Upper lobe of right lung (tissue), 1 donor: Measurements from ENCODE around the gene MACF1. TPM values are rescaled to one million over a fixed set of nuclear protein-coding genes. Genes with fewer than 3 reads are reported as not detected.
"Not testable (repeated sequence)": the region's sequence is repeated elsewhere in the genome, so short reads cannot be mapped to it uniquely, and the experiment has no call there.

Experiments
- ATAC-seq: fragments of 200-7000 bp; cut with Tn5 transposase; one replicate; pipeline ENCODE4 v1.9.1; 2020; ENCODE audit warnings: mild to moderate bottlenecking, moderate library complexity
- DNase-seq: peaks from one replicate; pipeline ENCODE4 v3.0.0-alpha.2; 2020
- H3K27ac ChIP-seq: fragments of 200-600 bp; one replicate; pipeline ENCODE4 v1.8.0; 2022
- H3K27me3 ChIP-seq: fragments of 200-600 bp; one replicate; pipeline ENCODE4 v1.8.0; 2022; ENCODE audit warnings: mild to moderate bottlenecking
- H3K36me3 ChIP-seq: fragments of 200-600 bp; one replicate; pipeline ENCODE4 v1.8.0; 2022
- H3K4me1 ChIP-seq: fragments of 200-600 bp; one replicate; pipeline ENCODE4 v1.8.0; 2022
- H3K4me3 ChIP-seq: fragments of 200-600 bp; one replicate; pipeline ENCODE4 v1.8.0; 2022; ENCODE audit warnings: mild to moderate bottlenecking
- H3K9me3 ChIP-seq: fragments of 200-600 bp; one replicate; pipeline ENCODE4 v1.8.0; 2022
- intact Hi-C: fragments of 100-400 bp; cut with DNase I; formaldehyde crosslinking; loops from one replicate; pipeline ENCODE4 v1.11.0; 2022
- total RNA-seq: library from RNA; stranded (reverse); fragmentation: NEBNext Ultra II Directional; extraction: Animal tissue kit (Norgen Biotek cat#: 25700); gene quantifications from one replicate; pipeline ENCODE4 v1.2.1, GENCODE V29; 2021
- TF ChIP-seq, protein P1 (sequence below): fragments of 200-600 bp; IDR thresholded peaks from one replicate; pipeline ENCODE4 v1.8.0; 2022; ENCODE audit warnings: antibody characterized with exemption
- donor health status: DM: no; HTN: yes; CAD: no; lungs with severe emphysema.

MACF1 gene
- total RNA-seq, 1 donor from 2014 or later: 814 TPM

DNA sequence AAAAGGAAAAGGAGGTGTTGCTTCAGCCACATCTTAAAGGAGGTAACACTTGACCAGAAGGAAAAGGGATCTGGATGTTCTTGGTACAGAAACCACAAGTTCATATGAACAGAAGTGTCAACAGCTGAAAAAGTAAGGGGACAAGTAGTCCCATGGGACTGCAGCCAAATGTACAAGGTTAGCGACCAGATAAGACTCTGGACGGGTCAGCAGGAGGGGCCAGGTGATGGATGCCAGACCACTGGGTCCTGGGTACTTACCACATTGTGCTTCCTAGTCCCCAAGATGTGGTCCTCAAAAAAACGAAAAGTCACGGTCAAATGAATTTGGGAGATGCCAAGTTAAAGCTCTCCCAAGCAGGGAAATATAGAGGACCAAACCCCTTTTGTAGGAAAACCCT is 270.3 kb downstream of the MACF1 start:
- DNase-seq (no peak), ATAC-seq (no peak)
- intact Hi-C loops: no loop called here
- H3K36me3 ChIP-seq: peaks cover 89% of the 10 kb centered on the region
- no peak overlapping the region for H3K27ac ChIP-seq
- H3K4me1 ChIP-seq: no peaks in the 10 kb centered on the region
- no peaks in the 10 kb centered on the region for H3K27me3 ChIP-seq
- H3K9me3 ChIP-seq: no peaks in the 10 kb centered on the region
- TF ChIP-seq, protein P1, sequence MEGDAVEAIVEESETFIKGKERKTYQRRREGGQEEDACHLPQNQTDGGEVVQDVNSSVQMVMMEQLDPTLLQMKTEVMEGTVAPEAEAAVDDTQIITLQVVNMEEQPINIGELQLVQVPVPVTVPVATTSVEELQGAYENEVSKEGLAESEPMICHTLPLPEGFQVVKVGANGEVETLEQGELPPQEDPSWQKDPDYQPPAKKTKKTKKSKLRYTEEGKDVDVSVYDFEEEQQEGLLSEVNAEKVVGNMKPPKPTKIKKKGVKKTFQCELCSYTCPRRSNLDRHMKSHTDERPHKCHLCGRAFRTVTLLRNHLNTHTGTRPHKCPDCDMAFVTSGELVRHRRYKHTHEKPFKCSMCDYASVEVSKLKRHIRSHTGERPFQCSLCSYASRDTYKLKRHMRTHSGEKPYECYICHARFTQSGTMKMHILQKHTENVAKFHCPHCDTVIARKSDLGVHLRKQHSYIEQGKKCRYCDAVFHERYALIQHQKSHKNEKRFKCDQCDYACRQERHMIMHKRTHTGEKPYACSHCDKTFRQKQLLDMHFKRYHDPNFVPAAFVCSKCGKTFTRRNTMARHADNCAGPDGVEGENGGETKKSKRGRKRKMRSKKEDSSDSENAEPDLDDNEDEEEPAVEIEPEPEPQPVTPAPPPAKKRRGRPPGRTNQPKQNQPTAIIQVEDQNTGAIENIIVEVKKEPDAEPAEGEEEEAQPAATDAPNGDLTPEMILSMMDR: no peak
- no peak overlapping the region for H3K4me3 ChIP-seq

DNA sequence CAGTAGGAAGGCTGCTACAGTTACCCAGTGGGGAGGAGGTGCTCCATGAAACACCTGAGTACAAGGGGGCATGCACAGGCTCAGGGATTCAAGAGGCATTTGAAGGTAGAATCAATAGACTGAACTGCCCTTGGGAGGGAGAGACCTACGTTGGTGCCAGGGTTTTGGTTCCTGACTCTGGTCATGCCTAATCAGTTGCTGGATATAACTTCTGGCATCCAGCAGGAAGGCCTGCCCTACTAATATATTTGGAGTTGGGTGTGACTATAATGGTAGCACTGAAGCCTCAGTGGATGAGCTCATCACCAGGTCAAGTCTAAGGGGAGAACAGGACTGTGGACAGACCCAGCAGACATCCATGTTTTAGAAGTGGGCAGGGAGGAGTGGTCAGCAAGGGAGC is 271.1 kb downstream of the MACF1 start:
- intact Hi-C loops, H3K4me3 ChIP-seq, H3K27me3 ChIP-seq, H3K4me1 ChIP-seq, H3K27ac ChIP-seq, H3K9me3 ChIP-seq, DNase-seq: not testable (repeated sequence)
- peaks cover 89% of the 10 kb centered on the region for H3K36me3 ChIP-seq
- peak; percentile 10 for ATAC-seq

DNA sequence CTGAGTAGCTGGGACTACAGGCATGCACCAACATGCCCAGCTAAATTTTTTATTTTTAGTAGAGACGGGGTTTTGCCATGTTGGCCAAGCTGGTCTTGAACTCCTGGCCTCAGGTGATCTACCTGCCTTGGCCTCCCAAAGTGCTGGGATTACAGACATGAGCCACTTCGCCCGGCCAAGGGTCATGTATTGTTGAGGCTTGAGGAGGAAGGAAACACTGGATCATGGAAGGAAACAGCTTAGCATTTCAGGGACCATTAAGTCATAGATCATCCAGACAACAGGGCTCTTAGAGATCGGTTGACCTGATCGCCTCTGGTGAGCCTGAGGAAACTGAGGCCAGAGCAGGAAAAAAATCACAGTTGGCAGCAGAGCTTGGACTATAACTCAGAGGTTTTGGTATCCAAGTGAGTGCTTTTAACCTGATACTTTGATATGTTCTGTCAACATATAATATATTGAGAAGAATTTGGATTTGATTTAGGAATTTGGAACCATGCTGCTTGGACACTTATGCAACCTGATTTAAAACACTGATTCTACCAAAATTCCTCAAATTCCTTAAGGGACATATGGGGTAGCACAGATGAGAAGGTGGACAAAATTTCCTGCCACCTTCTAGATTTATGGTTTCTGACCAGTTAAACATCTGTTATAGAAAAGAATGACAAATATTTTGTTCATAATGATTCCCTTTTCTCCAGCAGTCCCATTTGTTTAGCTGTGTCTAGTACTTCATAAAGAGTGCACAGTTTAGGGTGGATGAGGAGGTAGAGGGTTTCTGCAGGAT is 273.8 kb downstream of the MACF1 start:
- no peaks in the 10 kb centered on the region for H3K4me1 ChIP-seq
- H3K27ac ChIP-seq: no peak overlapping the region
- no peaks in the 10 kb centered on the region for H3K27me3 ChIP-seq
- DNase-seq: no peak
- no peak overlapping the region for H3K4me3 ChIP-seq
- H3K9me3 ChIP-seq: no peaks in the 10 kb centered on the region
- TF ChIP-seq, protein P1: no peak
- peaks cover 85% of the 10 kb centered on the region for H3K36me3 ChIP-seq
- intact Hi-C loops: no loop called here
- no peak for ATAC-seq

DNA sequence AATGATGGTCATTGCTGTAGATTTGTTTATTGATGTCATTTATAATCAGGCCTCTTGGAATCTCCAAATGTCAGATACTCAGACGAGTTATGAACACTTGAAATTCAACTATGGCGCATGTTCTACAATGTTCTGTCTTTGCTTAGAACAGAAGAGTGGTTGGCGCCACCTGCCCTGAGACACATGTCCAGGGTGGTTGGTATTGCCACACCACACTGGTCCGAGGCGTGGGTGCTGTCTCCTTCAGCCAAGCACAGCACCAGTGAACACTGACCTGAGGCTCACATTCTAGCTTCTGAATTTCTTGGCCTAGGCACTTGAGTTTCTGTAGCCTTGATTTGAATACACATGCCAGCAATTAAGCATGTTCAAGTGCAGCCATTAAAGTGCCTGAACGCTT is 276.8 kb downstream of the MACF1 start:
- no peak for ATAC-seq
- Histone ChIP-seq H3K4me1 (no peaks in the 10 kb centered on the region), H3K27ac (no peak overlapping the region), H3K27me3 (no peaks in the 10 kb centered on the region), H3K36me3 (peaks cover 94% of the 10 kb centered on the region), H3K4me3 (no peak overlapping the region), H3K9me3 (no peaks in the 10 kb centered on the region)
- intact Hi-C loops: no loop called here
- DNase-seq: no peak
- TF ChIP-seq, protein P1: no peak

DNA sequence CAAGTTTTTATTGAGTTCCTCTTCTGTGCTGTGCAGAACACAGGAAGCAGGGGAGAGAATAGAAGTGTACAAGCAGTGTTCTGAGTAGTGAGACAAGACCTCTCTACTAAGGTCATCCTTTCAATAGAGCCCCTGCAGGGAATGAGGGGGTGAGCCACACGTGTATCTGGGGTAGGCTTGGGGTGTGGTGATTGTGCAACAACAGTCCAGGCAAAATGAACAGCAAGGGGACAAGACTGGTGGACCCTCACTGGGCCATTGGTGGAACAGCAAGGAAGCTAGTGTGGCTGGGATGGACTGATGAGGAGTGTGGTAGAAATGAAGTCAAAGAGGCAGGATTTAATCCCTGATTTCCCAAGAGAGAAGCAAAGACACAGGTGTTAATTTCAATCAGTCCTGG is 278.8 kb downstream of the MACF1 start:
- ATAC-seq (no peak), DNase-seq (no peak)
- H3K36me3 ChIP-seq: peaks cover 93% of the 10 kb centered on the region
- H3K27me3 ChIP-seq: no peaks in the 10 kb centered on the region
- no peaks in the 10 kb centered on the region for H3K4me1 ChIP-seq
- no peaks in the 10 kb centered on the region for H3K9me3 ChIP-seq
- no peak overlapping the region for H3K27ac ChIP-seq
- H3K4me3 ChIP-seq: no peak overlapping the region
- TF ChIP-seq, protein P1: no peak
- intact Hi-C loops: no loop called here

DNA sequence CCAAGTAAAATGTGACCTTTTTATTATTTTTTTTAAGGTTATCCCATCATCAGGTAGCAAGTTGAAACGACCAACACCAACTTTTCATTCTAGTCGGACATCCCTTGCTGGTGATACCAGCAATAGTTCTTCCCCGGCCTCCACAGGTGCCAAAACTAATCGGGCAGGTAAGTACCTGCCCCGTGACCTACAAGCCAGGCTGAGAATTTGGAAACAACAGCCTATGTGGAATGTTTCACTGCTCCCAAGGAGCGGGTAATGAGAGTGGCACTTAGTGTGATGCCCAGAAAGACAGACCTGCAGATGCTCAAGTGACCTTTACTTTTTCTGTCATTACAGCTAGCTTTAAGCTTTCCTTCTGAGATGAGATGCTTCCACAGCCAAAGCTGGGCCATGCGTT is 280.1 kb downstream of the MACF1 start:
- peaks cover 81% of the 10 kb centered on the region for H3K36me3 ChIP-seq
- H3K4me3 ChIP-seq: no peak overlapping the region
- no peaks in the 10 kb centered on the region for H3K9me3 ChIP-seq
- H3K27me3 ChIP-seq: no peaks in the 10 kb centered on the region
- TF ChIP-seq, protein P1: no peak
- no peak overlapping the region for H3K27ac ChIP-seq
- intact Hi-C loops: no loop called here
- no peaks in the 10 kb centered on the region for H3K4me1 ChIP-seq
- ATAC-seq (no peak), DNase-seq (no peak)
